Upper lobe of right lung (tissue), 1 donor: ENCODE data around the gene ZNF519. TPM values are rescaled to one million over a fixed set of nuclear protein-coding genes. Genes with fewer than 3 reads are reported as not detected.

Experiments
- ATAC-seq: fragments of 200-7000 bp; cut with Tn5 transposase; one replicate; pipeline ENCODE4 v1.9.1; 2020; ENCODE audit warnings: mild to moderate bottlenecking, moderate library complexity
- DNase-seq: peaks from one replicate; pipeline ENCODE4 v3.0.0-alpha.2; 2020
- H3K27ac ChIP-seq: fragments of 200-600 bp; one replicate; pipeline ENCODE4 v1.8.0; 2022
- H3K27me3 ChIP-seq: fragments of 200-600 bp; one replicate; pipeline ENCODE4 v1.8.0; 2022; ENCODE audit warnings: mild to moderate bottlenecking
- H3K36me3 ChIP-seq: fragments of 200-600 bp; one replicate; pipeline ENCODE4 v1.8.0; 2022
- H3K4me1 ChIP-seq: fragments of 200-600 bp; one replicate; pipeline ENCODE4 v1.8.0; 2022
- H3K4me3 ChIP-seq: fragments of 200-600 bp; one replicate; pipeline ENCODE4 v1.8.0; 2022; ENCODE audit warnings: mild to moderate bottlenecking
- H3K9me3 ChIP-seq: fragments of 200-600 bp; one replicate; pipeline ENCODE4 v1.8.0; 2022
- CTCF ChIP-seq: fragments of 200-600 bp; IDR thresholded peaks from one replicate; pipeline ENCODE4 v1.8.0; 2022; ENCODE audit warnings: antibody characterized with exemption
- intact Hi-C: fragments of 100-400 bp; cut with DNase I; formaldehyde crosslinking; loops from one replicate; pipeline ENCODE4 v1.11.0; 2022
- total RNA-seq: library from RNA; stranded (reverse); fragmentation: NEBNext Ultra II Directional; extraction: Animal tissue kit (Norgen Biotek cat#: 25700); gene quantifications from one replicate; pipeline ENCODE4 v1.2.1, GENCODE V29; 2021
- donor health status: DM: no; HTN: yes; CAD: no; lungs with severe emphysema.

The ZNF519 gene
- total RNA-seq, 1 donor from 2014 or later, result 5.7 TPM

GRCh38 chr18:14122097-14122496, 10.1 kb downstream of the ZNF519 start:
- H3K36me3 ChIP-seq, result no peaks in the 10 kb centered on the region
- no peaks in the 10 kb centered on the region for H3K9me3 ChIP-seq
- ATAC-seq (no peak), DNase-seq (no peak)
- intact Hi-C loops, result no loop called here
- no peak for TF ChIP-seq CTCF
- H3K4me3 ChIP-seq, result no peak overlapping the region
- H3K27me3 ChIP-seq, result no peaks in the 10 kb centered on the region
- no peak overlapping the region for H3K27ac ChIP-seq
- H3K4me1 ChIP-seq, result no peaks in the 10 kb centered on the region

- Histone ChIP-seq H3K27me3 (no peaks in the 10 kb centered on the region), H3K27ac (no peak overlapping the region), H3K36me3 (no peaks in the 10 kb centered on the region), H3K4me3 (no peak overlapping the region), H3K4me1 (no peaks in the 10 kb centered on the region), H3K9me3 (no peaks in the 10 kb centered on the region)
- DNase-seq, result no peak
- intact Hi-C loops, result no loop called here
- no peak for ATAC-seq
- no peak for TF ChIP-seq CTCF
Observed at GRCh38 chr18:14120926-14121325, 11.3 kb downstream of the ZNF519 start.

GRCh38 chr18:14117606-14118005, 14.6 kb downstream of the ZNF519 start:
- DNase-seq (no peak), ATAC-seq (no peak)
- H3K4me1 ChIP-seq, result no peaks in the 10 kb centered on the region
- H3K27ac ChIP-seq, result no peak overlapping the region
- no peak overlapping the region for H3K4me3 ChIP-seq
- intact Hi-C loops, result no loop called here
- no peaks in the 10 kb centered on the region for H3K9me3 ChIP-seq
- no peak for TF ChIP-seq CTCF
- H3K36me3 ChIP-seq, result no peaks in the 10 kb centered on the region
- no peaks in the 10 kb centered on the region for H3K27me3 ChIP-seq

GRCh38 chr18:14106906-14107305, 25.3 kb downstream of the ZNF519 start:
- intact Hi-C loops, result no loop called here
- no peak for TF ChIP-seq CTCF
- no peak for ATAC-seq
- Histone ChIP-seq H3K4me1 (no peaks in the 10 kb centered on the region), H3K36me3 (no peaks in the 10 kb centered on the region), H3K4me3 (no peak overlapping the region), H3K27ac (no peak overlapping the region), H3K27me3 (no peaks in the 10 kb centered on the region), H3K9me3 (peaks cover 22% of the 10 kb centered on the region)
- no peak for DNase-seq

GRCh38 chr18:14104906-14105748, 27.1 kb downstream of the ZNF519 start:
- Histone ChIP-seq H3K4me3 (no peak overlapping the region), H3K27ac (no peak overlapping the region), H3K4me1 (no peaks in the 10 kb centered on the region), H3K27me3 (no peaks in the 10 kb centered on the region), H3K36me3 (no peaks in the 10 kb centered on the region), H3K9me3 (peaks cover 22% of the 10 kb centered on the region)
- intact Hi-C loops, result no loop called here
- TF ChIP-seq CTCF, result no peak
- DNase-seq (no peak), ATAC-seq (no peak)
